Vagina (tissue), 2 donors: ENCODE data around the gene DBET.
"Not testable (repeated sequence)": the region's sequence is repeated elsewhere in the genome, so short reads cannot be mapped to it uniquely, and the experiment has no call there.

Experiments
- POLR2A ChIP-seq, 2 donors: fragments of 450-650 bp; IDR thresholded peaks; one replicate each; pipeline ENCODE4 v1.6.1; 2017; ENCODE audit warnings: antibody characterized with exemption in 2 of 2, mild to moderate bottlenecking in 2 of 2, moderate library complexity in 2 of 2
- POLR2AphosphoS5 ChIP-seq, 2 donors: sonication (generic); formaldehyde crosslinking; IDR thresholded peaks; one replicate each; pipeline ENCODE4 v1.9.0; 2017; ENCODE audit warnings: antibody characterized with exemption in 2 of 2, mild to moderate bottlenecking in 2 of 2, low read depth in 1 of 2; ENCODE audit not compliant: insufficient read depth in 1 of 2
- TF ChIP-seq, protein P1 (sequence below), 3 experiments: fragments of 450-650 bp in 2 of 3; fragments of 200-600 bp in 1 of 3; sonication (generic) in 1 of 3; IDR thresholded peaks; one replicate each; pipeline ENCODE4 v1.5.1; 2017 to 2019; ENCODE audit warnings: antibody characterized with exemption in 3 of 3, mild to moderate bottlenecking in 2 of 3, moderate library complexity in 2 of 3

DNA sequence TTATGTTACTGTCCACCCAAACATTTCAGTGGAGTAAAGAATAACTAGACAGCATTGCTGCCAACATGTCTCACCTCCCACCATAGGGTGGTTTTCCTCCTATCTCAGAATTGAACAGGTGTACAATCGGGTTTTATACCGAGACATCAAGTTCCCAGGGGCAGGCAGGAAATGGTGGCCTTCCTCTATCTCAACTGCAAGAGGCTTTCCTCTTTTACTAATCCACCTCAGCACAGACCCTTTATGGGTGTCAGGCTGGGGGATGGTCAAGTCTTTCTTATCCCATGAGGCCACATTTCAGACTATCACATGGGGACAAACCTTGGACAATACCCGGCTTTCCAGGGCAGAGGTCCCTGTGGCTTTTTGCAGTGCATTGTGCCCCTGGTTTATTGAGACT lies 48.6 kb downstream of the DBET start:
- TF ChIP-seq, protein P1, sequence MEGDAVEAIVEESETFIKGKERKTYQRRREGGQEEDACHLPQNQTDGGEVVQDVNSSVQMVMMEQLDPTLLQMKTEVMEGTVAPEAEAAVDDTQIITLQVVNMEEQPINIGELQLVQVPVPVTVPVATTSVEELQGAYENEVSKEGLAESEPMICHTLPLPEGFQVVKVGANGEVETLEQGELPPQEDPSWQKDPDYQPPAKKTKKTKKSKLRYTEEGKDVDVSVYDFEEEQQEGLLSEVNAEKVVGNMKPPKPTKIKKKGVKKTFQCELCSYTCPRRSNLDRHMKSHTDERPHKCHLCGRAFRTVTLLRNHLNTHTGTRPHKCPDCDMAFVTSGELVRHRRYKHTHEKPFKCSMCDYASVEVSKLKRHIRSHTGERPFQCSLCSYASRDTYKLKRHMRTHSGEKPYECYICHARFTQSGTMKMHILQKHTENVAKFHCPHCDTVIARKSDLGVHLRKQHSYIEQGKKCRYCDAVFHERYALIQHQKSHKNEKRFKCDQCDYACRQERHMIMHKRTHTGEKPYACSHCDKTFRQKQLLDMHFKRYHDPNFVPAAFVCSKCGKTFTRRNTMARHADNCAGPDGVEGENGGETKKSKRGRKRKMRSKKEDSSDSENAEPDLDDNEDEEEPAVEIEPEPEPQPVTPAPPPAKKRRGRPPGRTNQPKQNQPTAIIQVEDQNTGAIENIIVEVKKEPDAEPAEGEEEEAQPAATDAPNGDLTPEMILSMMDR (IDR thresholded peaks at IDR 0.05), result not testable (repeated sequence)
- not testable (repeated sequence) for TF ChIP-seq POLR2AphosphoS5 (IDR thresholded peaks at IDR 0.05; ENCODE audit: insufficient read depth in 1 of 2, low read depth in 1 of 2); POLR2A (IDR thresholded peaks at IDR 0.05)
